Measurements from ENCODE around the gene ARHGAP29.

DNA sequence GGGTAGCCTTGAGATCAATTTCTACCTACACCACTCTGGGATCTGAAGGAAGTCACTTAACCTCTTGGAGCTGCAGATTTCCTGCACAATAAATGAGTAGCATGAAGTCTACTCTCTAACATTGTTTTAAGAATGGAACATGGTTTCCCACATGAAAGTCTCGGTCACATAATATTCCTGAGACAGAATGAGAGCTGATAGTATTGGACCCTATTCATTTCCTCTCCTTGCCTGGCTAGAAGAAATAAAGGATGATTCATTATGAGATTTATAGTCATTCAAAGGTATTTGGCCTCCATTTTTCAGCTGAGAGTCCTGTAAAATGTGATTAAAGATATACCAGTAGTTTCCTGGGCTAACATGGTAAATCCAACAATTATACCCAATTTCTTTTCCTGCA is 56.7 kb downstream of the ARHGAP29 start:
- TF ChIP-seq POLR2A (IDR thresholded peaks at IDR 0.05; ENCODE audit: low read depth, low read length) (no peak), SPI1 (IDR thresholded peaks at IDR 0.05; ENCODE audit: low read depth, low read length) (no peak)
